ENCODE results near the gene CORO6.
"Not testable (repeated sequence)": the region's sequence is repeated elsewhere in the genome, so short reads cannot be mapped to it uniquely, and the experiment has no call there.

The CORO6 gene

GRCh38 chr17:29622337-29623282 is at the start of gene CORO6:
CORO6 (minus strand) TSS chr17:29622912; CDS start chr17:29621421, 1,491 bp downstream.
- no peak for DNase-seq (ENCODE audit: low spot score)

GRCh38 chr17:29671661-29672060 is 48.9 kb upstream of the CORO6 start:
- DNase-seq (ENCODE audit: low spot score) = no peak

GRCh38 chr17:29669266-29669665 is 46.6 kb upstream of the CORO6 start:
- no peak for DNase-seq (ENCODE audit: low spot score)

GRCh38 chr17:29667969-29668368 is 45.3 kb upstream of the CORO6 start:
- no peak for DNase-seq (ENCODE audit: low spot score)

- no peak for DNase-seq (ENCODE audit: low spot score)
These were observed 42.7 kb upstream of the CORO6 start for GRCh38 chr17:29665481-29665810.

- DNase-seq (ENCODE audit: low spot score) = peak; percentile 94
These were observed 42.2 kb upstream of the CORO6 start for GRCh38 chr17:29664743-29665480.

GRCh38 chr17:29663155-29663554 is 40.4 kb upstream of the CORO6 start:
- DNase-seq (ENCODE audit: low spot score) = no peak

- no peak for DNase-seq (ENCODE audit: low spot score)
These were observed 38.5 kb upstream of the CORO6 start for GRCh38 chr17:29661213-29661612.

- DNase-seq (ENCODE audit: low spot score) = no peak
These were observed 36.4 kb upstream of the CORO6 start for GRCh38 chr17:29659155-29659554.

GRCh38 chr17:29655323-29655722 is 32.6 kb upstream of the CORO6 start:
- no peak for DNase-seq (ENCODE audit: low spot score)

- DNase-seq (ENCODE audit: low spot score) = no peak
These were observed 31.4 kb upstream of the CORO6 start for GRCh38 chr17:29653995-29654714.

GRCh38 chr17:29652976-29653375 is 30.3 kb upstream of the CORO6 start:
- DNase-seq (ENCODE audit: low spot score) = no peak

- not testable (repeated sequence) for DNase-seq (ENCODE audit: low spot score)
These were observed 29.2 kb upstream of the CORO6 start for GRCh38 chr17:29651913-29652312.

GRCh38 chr17:29650396-29650795 is 27.7 kb upstream of the CORO6 start:
- DNase-seq (ENCODE audit: low spot score) = no peak

- no peak for DNase-seq (ENCODE audit: low spot score)
These were observed 26.6 kb upstream of the CORO6 start for GRCh38 chr17:29649359-29649758.

GRCh38 chr17:29648005-29648404 is 25.3 kb upstream of the CORO6 start:
- no peak for DNase-seq (ENCODE audit: low spot score)

- no peak for DNase-seq (ENCODE audit: low spot score)
These were observed 22.9 kb upstream of the CORO6 start for GRCh38 chr17:29645515-29646051.

GRCh38 chr17:29643817-29644160 is 21.1 kb upstream of the CORO6 start:
- no peak for DNase-seq (ENCODE audit: low spot score)

- no peak for DNase-seq (ENCODE audit: low spot score)
These were observed 19.5 kb upstream of the CORO6 start for GRCh38 chr17:29642171-29642611.

GRCh38 chr17:29640981-29641642 is 18.4 kb upstream of the CORO6 start:
- DNase-seq (ENCODE audit: low spot score) = no peak

- DNase-seq (ENCODE audit: low spot score) = no peak
These were observed 17.7 kb upstream of the CORO6 start for GRCh38 chr17:29640413-29640812.

GRCh38 chr17:29633886-29634285 is 11.2 kb upstream of the CORO6 start:
- DNase-seq (ENCODE audit: low spot score) = no peak
